MM.1S (cell line): ENCODE measurements around the gene LAMB3.

Experiments
- EZH2phosphoT487 ChIP-seq: fragments of 300-600 bp; sonication (generic); IDR thresholded peaks from 2 replicates; pipeline ENCODE4 v1.6.1; 2018; ENCODE audit warnings: antibody characterized with exemption, low read length
- TF ChIP-seq, protein P1 (sequence below): fragments of 300-600 bp; sonication (generic); IDR thresholded peaks from 2 replicates; pipeline ENCODE4 v1.5.1; 2016; ENCODE audit warnings: antibody characterized with exemption, low read length, mixed read lengths

DNA sequence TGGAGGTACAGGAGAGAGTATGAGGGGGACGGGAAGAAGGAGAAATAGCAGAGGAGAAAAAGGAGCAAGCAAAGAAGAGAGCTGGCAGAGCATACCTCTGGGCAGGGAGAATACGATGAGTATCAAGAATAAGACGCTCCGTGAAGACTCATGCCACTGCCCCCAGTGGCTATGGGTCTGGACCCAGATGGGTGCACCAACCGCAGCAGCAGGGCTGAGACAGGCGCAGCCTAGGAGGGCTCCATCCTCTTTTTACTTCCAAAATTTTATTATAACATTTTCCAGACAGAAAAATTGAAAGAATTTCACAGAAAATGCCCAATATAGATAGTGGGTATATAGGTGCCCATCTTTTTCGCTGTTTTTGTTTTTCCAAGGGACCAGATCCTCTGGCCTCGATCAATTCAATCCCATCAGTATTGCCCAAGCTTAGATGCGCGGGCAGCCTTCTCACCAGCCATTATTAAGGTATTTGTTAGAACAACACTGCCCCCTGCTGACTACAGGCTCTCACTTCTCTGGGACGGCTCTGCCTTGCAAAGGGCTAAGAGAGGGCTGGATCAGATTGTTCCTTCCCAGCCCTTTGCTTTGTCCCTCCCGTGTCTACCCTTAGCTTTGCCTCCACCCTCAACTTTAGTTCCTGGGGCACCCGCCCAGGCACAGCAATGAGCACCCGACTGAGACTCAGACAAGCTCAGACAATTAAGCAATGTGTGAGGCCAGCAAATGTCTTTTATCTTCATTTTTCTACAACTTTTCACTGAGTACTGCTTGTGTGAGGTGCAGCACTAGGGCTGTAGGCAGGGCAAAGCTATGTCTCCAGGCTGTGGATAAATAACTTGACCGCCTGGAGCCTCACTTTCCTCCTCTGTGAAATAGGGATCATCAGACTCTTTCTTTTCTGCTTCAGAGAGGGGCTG is 86.2 kb downstream of the LAMB3 start:
- TF ChIP-seq, protein P1, sequence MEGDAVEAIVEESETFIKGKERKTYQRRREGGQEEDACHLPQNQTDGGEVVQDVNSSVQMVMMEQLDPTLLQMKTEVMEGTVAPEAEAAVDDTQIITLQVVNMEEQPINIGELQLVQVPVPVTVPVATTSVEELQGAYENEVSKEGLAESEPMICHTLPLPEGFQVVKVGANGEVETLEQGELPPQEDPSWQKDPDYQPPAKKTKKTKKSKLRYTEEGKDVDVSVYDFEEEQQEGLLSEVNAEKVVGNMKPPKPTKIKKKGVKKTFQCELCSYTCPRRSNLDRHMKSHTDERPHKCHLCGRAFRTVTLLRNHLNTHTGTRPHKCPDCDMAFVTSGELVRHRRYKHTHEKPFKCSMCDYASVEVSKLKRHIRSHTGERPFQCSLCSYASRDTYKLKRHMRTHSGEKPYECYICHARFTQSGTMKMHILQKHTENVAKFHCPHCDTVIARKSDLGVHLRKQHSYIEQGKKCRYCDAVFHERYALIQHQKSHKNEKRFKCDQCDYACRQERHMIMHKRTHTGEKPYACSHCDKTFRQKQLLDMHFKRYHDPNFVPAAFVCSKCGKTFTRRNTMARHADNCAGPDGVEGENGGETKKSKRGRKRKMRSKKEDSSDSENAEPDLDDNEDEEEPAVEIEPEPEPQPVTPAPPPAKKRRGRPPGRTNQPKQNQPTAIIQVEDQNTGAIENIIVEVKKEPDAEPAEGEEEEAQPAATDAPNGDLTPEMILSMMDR: peak; percentile 96
- no peak for TF ChIP-seq EZH2phosphoT487
